ENCODE measurements around the gene DMAC2L.
"Not testable (repeated sequence)": the region's sequence is repeated elsewhere in the genome, so short reads cannot be mapped to it uniquely, and the experiment has no call there.

The DMAC2L gene, protein sequence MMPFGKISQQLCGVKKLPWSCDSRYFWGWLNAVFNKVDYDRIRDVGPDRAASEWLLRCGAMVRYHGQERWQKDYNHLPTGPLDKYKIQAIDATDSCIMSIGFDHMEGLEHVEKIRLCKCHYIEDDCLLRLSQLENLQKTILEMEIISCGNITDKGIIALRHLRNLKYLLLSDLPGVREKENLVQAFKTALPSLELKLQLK

DNA sequence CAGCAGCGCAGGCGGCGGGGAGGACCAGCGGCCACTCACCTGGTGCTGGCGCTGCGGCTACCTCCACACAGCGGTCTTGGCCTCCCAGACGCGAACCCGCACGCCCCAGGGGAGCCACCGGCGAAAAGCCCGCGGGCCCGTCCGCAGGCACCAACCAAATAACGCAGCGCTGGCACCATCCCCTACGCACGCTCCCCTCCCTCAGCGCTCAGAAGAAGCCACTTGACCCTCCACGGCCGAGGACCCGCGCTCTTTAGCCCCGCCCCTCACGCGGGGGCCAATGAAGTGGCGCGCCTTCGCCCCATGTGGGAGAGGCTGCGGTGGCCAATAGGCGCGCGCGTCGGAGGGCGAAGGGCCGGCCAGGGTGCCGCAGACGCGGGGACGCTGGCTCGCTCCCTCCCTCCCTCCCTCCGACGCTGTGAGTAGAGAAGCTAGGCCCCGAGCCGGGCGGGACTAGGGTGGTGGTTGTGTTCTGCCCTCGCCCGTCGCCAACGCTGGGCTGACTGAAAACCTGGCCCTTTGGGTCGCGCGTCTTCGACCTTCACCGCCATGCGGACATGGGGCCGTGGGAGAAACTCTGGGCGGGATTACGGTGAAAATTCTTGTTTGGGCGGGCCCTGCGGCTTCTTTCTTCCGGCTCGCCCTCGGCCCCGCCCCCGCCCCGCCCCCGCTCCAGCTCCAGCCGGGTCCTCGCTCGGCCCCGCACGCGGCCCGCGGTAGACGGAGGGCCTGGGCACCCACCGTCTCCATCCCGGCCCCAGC is at the start of gene DMAC2L, which contains the start of gene L2HGDH:
DMAC2L (plus strand) TSS at position 353 of the 762 bp plus-strand sequence. CDS start 9,164 bp downstream, outside the sequence.
L2HGDH (minus strand) TSS at position 258 of the 762 bp plus-strand sequence; CDS start at position 179, 79 bp downstream.
- peak; percentile 91 for DNase-seq

DNA sequence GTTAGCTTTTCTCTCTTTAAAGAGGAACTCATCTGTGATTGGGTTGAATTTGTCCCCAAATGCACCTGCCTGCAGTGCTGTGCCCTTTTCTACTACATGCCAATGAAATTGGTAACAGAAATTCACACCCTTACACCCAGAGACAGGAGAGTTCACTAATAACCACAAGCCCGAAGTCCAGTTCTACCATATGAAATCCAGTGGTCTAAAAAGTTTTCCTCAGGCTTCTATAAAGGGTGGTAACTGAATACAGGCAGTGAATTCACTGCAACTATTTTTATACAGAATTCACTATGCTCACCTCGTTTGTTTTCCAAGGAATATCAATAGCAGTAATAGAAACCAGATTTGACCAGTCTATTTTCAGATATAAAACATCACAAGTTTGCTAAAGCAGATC is 49.3 kb upstream of the DMAC2L start:
- no peak for DNase-seq

DNA sequence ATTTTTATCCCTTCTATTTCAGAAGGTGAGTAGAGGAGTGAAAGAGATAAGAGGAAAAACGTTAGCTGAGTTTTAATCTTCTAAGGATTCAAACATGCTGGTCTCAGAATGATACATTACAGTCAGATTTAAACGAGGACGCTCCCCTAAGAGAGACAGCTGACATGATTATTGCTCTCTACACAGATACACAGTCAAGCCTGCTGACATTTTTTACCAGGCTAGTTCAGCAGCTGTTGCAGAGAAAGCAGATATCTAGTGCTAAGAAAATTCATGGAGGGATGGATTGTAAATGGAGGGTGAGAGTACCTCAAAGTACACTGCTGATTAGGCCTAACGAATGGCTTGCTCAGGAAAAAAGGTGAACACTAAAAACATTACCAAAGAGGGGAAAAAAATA is 48.8 kb upstream of the DMAC2L start:
- no peak for DNase-seq

DNA sequence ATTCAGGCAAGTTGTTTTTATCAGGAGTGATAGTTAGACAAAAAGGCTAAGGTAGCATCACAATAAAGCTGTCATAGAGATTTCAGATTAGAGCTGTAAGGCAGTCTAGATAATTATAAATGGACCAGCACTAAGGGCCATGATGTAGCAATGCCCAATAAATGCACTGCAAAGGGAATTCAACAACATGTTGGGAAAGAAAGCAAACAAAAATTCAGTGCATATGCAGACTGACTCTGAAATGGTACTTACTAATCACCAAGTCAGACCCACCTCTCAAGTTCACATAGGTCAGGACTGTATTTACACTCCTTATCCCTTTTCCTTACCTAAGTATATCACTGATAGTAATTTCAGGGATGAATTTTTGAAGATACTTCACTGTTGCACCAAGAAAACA is 47.1 kb upstream of the DMAC2L start:
- no peak for DNase-seq

DNA sequence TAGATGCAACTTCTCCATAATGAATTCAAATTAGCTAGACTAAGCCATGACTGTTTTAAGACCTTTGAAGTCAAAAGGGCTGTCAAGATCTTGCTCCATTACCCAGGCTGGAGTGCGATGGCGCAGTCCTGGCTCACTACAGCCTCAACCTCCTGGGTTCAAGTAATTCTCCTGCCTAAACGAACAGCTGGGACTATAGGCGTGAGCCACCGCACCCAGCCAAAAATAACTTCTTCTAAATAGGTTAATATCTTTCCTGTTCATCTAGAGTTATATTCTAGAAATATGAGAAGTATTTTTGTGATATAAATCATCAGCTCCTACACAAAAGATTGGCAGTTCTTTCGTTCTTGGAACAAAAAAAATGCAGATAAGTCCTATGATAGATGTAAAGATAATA is 41.2 kb upstream of the DMAC2L start:
- no peak for DNase-seq

DNA sequence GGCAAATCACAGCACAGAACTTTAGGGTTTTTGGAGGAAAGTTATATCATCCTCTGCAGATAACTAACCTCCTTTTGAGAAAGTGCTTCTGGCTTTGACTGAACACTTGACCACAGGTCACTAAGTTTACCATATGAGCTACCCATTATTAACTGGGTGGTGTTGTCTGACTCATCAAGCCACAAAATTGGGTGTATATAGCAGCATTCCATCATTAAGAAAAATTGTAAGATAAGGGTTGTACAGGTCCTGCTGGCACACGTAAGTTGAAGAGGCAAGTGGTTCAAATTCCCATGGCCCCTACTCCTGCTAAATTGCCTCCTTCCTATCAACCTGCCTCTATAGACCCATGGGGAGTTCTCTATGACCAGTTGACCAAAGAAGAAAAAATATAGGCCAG is 39.6 kb upstream of the DMAC2L start:
- DNase-seq = no peak

DNA sequence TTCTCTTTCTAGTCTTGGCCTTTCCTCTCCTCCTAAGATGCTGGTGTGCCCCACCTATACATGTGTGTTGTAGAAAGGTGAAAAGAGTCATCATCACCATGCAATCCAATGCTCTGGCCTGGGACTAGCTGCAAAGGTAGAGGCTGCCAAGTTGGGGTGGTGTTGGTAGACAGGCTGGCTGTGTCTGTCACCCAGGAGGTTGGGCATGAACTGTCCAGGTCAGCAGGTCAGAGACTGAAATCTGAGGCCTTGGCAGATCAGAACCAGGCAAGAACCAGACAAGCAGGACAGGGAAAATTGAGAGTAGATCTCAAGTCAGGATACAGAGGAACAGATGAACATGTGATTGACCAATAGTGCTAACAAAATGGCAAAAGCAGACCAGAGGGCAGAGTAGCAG is 26.3 kb upstream of the DMAC2L start:
- no peak for DNase-seq

DNA sequence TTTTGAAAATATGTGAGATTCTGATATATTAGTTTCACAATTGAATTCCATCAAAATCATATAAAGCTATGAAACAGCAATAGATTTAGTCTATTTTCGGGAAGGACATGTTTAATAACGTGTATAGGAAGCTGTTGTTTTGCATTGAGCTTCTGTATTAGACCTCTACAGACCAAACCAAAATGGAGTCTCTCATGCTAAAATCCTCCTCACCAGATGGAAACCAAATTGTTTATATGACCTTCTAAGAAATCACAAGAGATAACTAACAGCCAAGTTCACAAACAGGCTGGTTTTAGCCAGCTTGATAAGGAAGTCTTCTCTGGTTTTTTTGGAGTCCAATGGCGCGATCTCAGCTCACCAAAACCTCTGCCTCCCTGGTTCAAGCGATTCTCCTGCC is 24.0 kb upstream of the DMAC2L start:
- DNase-seq = no peak

DNA sequence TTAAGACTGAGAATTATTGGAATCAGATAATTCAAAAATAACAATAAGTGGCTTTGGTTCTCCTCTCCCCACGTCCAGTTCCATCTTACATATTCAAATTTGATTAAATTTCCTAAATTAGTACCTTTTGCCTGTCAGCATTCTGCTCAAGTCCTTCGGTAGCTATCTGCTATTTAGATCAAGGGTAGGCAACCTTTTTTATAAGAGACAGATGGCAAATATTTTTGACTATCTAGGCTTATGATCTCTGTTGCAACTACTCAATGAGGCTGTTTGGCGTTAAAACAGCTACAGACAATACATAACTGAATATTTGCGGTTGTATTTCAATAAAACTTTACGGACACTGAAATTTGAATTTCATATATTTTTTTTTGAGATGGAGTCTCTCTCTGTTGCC is 21.8 kb upstream of the DMAC2L start:
- DNase-seq = no peak

DNA sequence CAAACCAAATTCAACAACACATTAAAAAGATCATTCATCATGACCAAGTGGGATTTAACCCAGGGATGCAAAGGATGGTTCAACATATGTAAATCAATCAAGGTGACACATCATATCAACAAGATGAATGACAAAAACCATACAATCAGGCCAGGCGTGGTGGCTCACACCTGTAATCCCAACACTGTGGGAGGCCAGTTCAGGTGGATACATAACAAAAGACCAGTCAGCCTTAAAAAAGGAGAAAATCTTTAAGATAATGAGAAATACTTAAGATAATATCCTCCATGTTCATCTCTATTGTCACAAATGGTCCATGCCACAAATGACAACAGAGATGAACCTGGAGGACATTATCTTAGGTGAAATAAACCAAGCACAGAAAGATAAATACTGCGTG is 12.5 kb upstream of the DMAC2L start:
- no peak for DNase-seq

DNA sequence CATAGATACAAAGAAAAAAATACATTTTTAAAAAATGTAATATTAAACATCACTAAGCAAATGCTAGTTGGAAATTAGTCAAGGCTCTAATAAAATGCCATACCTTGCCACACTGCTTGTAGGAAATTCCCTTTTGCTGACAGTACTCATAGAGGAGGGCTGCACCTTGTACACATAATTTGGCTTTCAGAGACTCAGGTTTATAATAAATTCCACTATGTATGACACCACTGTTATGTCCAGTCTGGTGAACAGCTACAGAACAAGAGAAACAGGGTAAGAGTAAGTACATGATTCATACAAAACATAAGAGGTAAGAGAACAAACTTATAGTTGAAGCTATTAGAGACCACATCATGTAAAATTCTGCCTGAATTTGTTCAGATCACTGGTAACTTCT is 10.2 kb upstream of the DMAC2L start:
- DNase-seq = no peak

DNA sequence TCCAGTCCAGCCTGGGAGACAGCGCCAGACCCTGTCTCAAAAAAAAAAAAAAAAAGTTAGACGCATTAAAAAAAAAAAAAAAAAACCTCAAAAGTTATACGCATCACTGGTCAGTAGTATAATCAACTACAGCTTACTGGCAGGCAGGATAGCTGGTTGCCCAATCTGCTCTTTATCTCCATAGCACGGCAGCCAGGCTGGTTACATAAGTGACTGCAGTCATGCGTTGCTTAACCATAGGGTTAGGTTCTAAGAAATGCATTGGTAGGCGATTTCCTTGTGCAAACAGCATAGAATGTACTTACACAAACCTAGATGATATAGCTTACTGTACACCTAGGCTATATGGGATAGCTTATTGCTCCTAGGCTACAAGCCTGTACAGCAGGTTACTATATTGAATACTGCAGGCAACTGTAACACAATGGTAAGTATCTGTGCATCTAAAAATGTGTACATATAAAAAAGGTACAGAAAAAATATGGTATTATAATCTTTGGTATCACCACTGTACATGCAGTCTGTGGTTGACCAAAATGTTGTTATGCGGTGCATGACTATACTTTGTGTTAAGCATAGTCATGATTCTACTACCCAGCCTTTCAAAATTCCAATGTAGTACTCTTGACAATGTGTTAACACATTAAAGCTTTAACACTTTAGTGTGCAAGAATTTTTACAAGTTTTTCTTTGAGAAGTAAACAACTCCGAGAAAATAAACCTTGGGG is 8.2 kb upstream of the DMAC2L start:
- DNase-seq = no peak

DNA sequence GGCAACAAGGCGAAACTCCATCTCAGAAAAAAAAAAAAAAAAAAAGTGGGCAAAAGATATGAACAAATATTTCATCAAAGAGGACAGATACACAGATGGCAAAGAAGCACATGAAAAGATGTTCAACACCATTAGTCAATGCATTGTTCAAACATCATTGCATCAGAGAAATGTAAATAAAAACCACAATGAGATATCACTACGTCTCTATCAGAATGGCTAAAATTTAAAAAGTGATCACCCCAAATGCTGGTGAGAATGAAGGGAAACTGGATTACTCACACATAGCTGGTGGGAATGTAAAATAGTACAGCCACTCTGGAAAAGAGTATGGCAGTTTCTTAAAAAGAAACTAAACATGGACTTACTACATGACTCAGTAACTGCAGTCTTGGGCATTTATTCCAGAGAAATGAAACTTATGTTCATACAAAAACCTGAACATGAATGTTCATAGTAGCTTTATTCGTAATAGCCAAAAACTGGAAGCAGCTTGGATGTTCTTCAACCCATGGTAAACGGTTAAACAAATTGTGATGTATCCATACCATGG is 3.7 kb upstream of the DMAC2L start:
- no peak for DNase-seq

DNA sequence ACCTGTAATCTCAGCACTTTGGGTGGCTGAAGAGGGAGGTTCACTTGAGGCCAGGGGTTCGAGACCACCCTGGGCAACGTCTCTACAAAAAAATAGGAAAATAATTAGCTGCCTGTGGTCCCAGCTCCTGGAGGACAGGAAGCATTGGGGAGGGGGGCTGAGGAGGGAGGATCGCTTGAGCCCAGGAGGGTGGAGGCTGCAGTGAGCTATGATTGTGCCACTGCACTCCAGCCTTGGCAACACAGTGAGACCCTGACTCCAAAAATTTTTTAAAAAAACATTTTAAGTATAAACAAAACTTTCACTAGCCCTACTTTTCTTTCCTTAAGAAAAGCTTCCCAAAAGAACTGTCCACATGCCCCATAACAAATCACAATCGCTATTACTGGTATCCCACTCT is 1.7 kb upstream of the DMAC2L start:
- DNase-seq = no peak

DNA sequence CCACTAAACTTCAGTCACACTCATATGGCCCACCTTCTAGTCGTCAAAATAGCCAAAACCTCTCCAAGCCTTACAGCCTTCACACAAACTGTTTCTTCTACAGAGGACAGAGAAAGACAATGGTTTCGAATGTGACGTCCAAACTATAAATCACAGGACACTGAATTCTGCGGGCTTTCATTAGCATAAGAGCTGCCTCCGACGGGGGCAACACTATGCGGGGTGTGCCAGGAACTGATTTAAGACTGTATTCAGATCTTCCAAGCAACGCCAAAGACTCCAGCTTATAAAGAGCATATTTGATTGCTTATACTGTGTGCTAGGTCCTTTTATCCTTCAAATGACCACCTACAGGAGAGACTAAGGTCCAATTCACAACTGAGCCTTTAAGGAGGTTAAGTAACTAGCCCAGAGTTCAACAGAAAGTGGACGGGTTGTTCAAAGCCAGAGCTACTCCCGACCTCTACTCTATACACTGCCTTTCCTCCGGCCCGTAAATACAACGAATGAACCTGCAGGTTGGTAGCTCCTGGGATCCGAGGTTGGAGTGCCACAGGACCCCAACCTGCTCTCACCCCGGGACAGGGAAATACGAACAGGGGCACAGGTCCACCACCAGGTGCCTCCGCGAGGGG is 670 bp upstream of the DMAC2L start:
- no peak for DNase-seq

DNA sequence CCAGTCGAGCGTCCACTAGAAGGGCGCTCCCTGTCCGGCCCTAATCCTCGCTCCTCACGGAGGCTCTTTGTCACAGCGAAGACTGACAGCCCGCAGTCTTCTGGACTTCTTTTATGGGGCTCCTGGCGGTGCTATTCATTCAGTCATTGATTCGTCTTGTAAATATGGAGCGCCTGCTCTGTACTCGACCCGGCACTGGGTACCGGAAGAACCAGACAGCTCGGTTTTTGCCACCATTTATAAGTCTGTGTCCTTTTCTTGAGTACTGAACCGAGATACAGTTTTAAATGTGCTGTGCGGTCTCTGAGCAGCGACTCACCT is 570 bp downstream of the DMAC2L start:
- no peak for DNase-seq

DNA sequence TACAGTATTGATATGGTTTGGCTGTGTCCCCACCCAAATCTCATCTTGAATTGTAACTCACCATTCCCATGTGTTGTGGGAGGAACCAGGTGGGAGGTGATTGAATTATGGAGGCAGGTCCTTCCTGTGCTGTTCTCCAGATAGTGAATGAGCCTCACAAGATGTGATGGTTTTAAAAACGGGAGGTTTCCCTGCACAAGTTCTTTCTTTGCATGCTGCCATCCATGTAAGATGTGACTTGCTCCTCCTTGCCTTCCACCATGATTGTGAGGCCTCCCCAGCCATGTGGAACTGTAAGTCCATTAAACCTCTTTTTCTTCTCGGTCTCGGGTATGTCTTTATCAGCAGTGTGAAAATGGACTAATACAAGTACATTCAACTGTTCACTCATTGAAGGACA is 2.0 kb downstream of the DMAC2L start:
- DNase-seq = not testable (repeated sequence)

DNA sequence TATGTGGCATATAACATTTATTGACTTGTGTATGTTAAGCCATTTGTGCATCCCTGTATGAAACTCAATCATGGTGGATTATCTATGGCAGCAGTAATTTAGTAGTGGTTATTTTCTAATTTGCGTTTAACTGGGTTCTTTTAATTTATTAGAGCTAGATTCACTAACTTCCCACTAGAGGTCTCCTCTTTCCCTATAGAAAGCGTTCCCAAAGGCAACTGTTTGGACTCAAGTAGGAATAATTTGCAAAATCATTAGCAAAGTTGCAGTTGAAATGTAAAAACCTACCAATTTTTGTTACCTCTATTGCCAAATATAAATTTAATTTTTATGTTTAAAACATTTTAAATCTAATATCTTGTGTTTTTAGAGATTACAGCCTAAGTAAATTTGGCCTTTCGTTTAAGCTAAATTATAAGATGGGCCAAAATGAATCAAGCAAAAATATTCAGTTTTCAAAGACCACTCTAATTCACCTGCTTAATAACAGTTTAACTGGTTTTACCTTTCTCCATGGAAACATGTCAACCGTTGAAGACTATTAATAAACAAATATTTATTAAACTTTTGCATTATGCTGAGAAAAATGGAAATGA is 6.0 kb downstream of the DMAC2L start:
- DNase-seq = no peak

DNA sequence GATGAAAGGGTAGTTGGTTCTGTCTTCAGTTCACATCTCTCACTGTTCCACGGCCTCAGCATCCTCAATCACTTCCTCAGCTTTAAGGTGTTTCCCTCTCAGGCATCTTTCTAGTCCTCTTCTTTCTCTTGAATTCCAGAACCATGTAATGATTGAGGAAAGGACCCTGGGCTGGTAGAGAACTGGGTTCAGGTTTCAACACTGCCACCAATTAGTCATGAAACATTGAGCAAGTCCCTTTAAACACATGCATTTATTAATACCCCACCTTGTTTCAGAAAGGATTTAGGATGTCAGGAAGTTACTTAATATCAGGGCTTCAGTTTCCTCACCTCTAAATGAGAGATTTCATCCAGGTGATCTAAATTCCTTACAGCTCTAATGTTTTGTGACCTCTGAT is 7.2 kb downstream of the DMAC2L start:
- no peak for DNase-seq

DNA sequence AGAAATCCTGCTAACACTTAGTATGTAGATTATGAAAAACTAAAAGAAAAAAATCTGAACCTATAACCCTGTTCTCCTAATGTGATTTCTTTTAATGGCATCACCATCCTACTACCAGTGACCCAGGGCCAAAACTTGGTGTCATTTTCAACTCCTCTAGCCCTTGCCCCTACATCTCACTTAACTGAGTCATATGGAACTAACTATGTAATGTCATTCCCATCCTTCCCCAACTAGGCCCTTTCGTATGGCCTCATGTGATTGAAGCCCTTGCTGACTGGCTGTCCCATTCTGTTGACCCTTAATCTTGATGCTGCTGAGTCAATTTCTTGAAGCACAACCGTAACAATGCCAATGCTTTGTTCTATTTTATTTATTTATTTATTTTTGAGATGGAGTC is 7.6 kb downstream of the DMAC2L start:
- no peak for DNase-seq

DNA sequence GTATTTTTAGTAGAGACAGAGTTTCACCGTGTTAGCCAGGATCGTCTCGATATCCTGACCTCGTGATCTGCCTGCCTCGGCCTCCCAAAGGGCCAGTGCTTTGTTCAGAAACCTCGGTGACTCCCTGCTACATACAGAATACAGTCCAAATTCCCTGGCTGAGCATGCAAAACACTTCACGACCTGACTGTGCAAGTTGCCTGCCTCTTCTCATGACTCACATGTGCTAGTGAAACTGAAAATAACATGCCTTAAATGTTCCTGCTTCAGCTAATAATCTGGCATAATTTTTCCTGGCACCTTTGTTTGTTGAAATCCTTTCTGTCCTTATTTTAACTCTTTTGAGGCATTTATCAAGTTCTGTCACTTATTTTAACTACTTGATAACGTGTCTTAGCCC is 8.2 kb downstream of the DMAC2L start:
- DNase-seq = no peak

DNA sequence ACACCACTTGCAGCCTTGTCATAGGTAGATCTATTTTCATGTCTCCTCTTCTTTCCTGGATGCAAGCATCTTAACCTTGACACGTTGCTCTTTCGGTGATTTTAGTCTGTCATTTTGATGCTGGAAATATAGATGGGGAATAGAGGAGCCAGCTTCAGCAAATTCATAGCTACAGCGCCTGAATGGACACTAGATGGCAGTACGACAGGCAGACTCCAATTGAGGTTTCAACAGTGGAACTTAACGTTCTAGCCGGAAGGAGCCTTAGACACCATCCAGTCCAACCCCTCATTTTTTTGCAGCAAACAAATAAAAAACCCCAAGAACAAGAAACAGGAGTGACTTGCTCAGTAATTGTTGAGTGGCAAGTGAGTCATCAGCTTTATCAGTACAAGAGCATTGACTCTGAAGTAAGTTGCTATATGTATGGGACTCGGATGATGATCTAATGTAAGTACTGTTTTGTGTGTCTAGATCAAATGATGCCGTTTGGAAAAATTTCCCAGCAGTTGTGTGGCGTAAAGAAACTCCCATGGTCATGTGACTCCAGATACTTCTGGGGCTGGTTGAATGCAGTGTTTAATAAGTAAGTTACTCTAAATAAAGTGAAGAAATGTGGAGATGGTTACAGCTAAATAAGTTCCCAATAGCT is 9.0 kb downstream of the DMAC2L start:
- peak; percentile 60 for DNase-seq

All from activated naive CD4-positive, alpha-beta T cell treated with anti-CD3 and anti-CD28 coated beads, Interleukin-2, amount 50 U/mL, for 16 hours (primary cell).